ENCODE measurements around the gene RNF148. TPM values are rescaled to one million over a fixed set of nuclear protein-coding genes. Genes with fewer than 3 reads are reported as not detected.

The RNF148 gene
- total RNA-seq, 4 donors from 2014 or later, result 0.96 to 15.0 (median 1.5) TPM

- Histone ChIP-seq H3K27me3 (no peaks in the 10 kb centered on the region), H3K4me1 (no peaks in the 10 kb centered on the region), H3K36me3 (no peaks in the 10 kb centered on the region), H3K9me3 (no peaks in the 10 kb centered on the region), H3K27ac (no peak overlapping the region), H3K4me3 (no peak overlapping the region)
- 75 to 85% methylated on average over 1 to 2 of the region's 2 CpGs for WGBS, 2 donors (ENCODE audit: low coverage in 1 of 2)
- no peak for DNase-seq
- in situ Hi-C loops (cut with MboI; ENCODE audit: low pct_ligation_motif_present in 1 of 4, low pct_unique_long_range_greater_than_20kb in 1 of 4, low sequenced_read_pairs in 3 of 4) (no loop called here), intact Hi-C loops (cut with DNase I; ENCODE audit: low total_unique reads) (no loop called here)
- TF ChIP-seq POLR2A (IDR thresholded peaks at IDR 0.05) (no peak), POLR2AphosphoS5 (IDR thresholded peaks at IDR 0.05) (no peak), EP300 (IDR thresholded peaks at IDR 0.05; ENCODE audit: low read depth) (no peak)
- TF ChIP-seq, protein P1, sequence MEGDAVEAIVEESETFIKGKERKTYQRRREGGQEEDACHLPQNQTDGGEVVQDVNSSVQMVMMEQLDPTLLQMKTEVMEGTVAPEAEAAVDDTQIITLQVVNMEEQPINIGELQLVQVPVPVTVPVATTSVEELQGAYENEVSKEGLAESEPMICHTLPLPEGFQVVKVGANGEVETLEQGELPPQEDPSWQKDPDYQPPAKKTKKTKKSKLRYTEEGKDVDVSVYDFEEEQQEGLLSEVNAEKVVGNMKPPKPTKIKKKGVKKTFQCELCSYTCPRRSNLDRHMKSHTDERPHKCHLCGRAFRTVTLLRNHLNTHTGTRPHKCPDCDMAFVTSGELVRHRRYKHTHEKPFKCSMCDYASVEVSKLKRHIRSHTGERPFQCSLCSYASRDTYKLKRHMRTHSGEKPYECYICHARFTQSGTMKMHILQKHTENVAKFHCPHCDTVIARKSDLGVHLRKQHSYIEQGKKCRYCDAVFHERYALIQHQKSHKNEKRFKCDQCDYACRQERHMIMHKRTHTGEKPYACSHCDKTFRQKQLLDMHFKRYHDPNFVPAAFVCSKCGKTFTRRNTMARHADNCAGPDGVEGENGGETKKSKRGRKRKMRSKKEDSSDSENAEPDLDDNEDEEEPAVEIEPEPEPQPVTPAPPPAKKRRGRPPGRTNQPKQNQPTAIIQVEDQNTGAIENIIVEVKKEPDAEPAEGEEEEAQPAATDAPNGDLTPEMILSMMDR (IDR thresholded peaks at IDR 0.05), result no peak
Measured at GRCh38 chr7:122706836-122707235, 4.1 kb upstream of the RNF148 start.

DNA sequence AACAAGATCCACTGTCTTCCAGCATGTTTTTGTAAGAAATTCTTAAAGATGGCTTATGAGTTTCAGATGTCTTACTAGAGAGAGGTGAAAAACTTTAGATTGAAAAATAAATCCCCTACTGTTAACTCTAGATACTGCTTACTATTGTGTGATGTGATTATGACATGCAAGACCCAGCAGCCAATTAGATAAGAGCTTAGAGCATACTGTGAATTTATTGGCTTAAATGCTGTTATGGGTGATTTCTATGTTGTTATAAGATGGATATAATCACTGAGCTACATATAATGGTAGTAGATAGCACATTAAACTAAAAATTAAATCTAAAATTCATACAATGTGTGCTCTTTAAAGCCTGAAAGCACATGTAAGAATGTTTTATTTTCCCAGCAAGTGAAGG lies 3.7 kb downstream of the RNF148 start, which contains the start of gene RNF133:
Gene RNF133 (minus strand): TSS at position 101 of the 400 bp plus-strand sequence. CDS start 199 bp downstream, outside the sequence.
- Histone ChIP-seq H3K27ac (no peak within 1 kb of the TSS), H3K36me3 (no peaks in the 10 kb centered on the region), H3K9me3 (no peaks in the 10 kb centered on the region), H3K27me3 (no peaks in the 10 kb centered on the region), H3K4me1 (no peaks in the 10 kb centered on the region), H3K4me3 (no peak within 1 kb of the TSS)
- TF ChIP-seq, protein P1 (IDR thresholded peaks at IDR 0.05), result no peak
- no peak for TF ChIP-seq POLR2A (IDR thresholded peaks at IDR 0.05)
- no peak for TF ChIP-seq POLR2AphosphoS5 (IDR thresholded peaks at IDR 0.05)
- TF ChIP-seq EP300 (IDR thresholded peaks at IDR 0.05; ENCODE audit: low read depth), result no peak
- in situ Hi-C loops (cut with MboI; ENCODE audit: low pct_ligation_motif_present in 1 of 4, low pct_unique_long_range_greater_than_20kb in 1 of 4, low sequenced_read_pairs in 3 of 4), result loop anchor here in 1 of 4 donors (25.0 kb wide), 1 partner anchor 112 kb away; no protein-coding TSS in a partner anchor
- intact Hi-C loops (cut with DNase I; ENCODE audit: low total_unique reads), result no loop called here
- DNase-seq, result no peak

- no peak overlapping the region for H3K27ac ChIP-seq
- H3K27me3 ChIP-seq, result no peaks in the 10 kb centered on the region
- no peak for DNase-seq
- intact Hi-C loops (cut with DNase I; ENCODE audit: low total_unique reads) (no loop called here), in situ Hi-C loops (cut with MboI; ENCODE audit: low pct_ligation_motif_present in 1 of 4, low pct_unique_long_range_greater_than_20kb in 1 of 4, low sequenced_read_pairs in 3 of 4) (loop anchor here in 1 of 4 donors (25.0 kb wide), 1 partner anchor 109 kb away; no protein-coding TSS in a partner anchor)
- H3K36me3 ChIP-seq, result no peaks in the 10 kb centered on the region
- no peak for TF ChIP-seq EP300 (IDR thresholded peaks at IDR 0.05; ENCODE audit: low read depth)
- TF ChIP-seq, protein P1 (IDR thresholded peaks at IDR 0.05), result no peak
- no peak for TF ChIP-seq POLR2AphosphoS5 (IDR thresholded peaks at IDR 0.05)
- TF ChIP-seq POLR2A (IDR thresholded peaks at IDR 0.05), result no peak
- H3K4me3 ChIP-seq, result no peak overlapping the region
- WGBS, 2 donors (ENCODE audit: low coverage in 1 of 2), result 96 to 100% methylated on average over 1 of the region's 1 CpG
- H3K4me1 ChIP-seq, result no peaks in the 10 kb centered on the region
- H3K9me3 ChIP-seq, result no peaks in the 10 kb centered on the region
Measured at GRCh38 chr7:122695816-122696215, 6.9 kb downstream of the RNF148 start.

DNA sequence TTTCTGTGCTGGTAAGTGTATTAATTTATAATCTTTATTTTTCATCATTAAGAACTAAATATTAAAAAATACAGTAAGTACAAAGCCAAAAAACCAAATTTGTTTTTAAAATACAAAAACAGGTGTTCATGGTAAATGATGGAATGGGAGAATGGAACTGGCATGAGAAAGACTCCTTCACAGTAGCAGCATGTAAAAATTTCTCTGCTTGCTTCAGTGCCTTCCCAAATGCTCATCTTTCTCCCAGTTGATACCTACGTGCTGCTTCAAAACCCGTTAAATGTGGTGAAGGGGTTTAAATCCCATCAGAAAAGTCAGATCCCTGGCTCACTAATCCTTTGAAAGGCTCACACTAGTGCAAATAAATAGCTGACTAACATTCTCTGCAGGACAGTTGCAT lies 8.0 kb downstream of the RNF148 start:
- DNase-seq, result no peak
- no peaks in the 10 kb centered on the region for H3K4me1 ChIP-seq
- WGBS, 2 donors (ENCODE audit: low coverage in 1 of 2), result 89 to 92% methylated on average over 2 of the region's 2 CpGs
- no peak overlapping the region for H3K4me3 ChIP-seq
- TF ChIP-seq POLR2AphosphoS5 (IDR thresholded peaks at IDR 0.05), result no peak
- TF ChIP-seq EP300 (IDR thresholded peaks at IDR 0.05; ENCODE audit: low read depth), result no peak
- TF ChIP-seq POLR2A (IDR thresholded peaks at IDR 0.05), result no peak
- TF ChIP-seq, protein P1 (IDR thresholded peaks at IDR 0.05), result no peak
- H3K27me3 ChIP-seq, result no peaks in the 10 kb centered on the region
- no peak overlapping the region for H3K27ac ChIP-seq
- H3K9me3 ChIP-seq, result no peaks in the 10 kb centered on the region
- intact Hi-C loops (cut with DNase I; ENCODE audit: low total_unique reads), result no loop called here
- no peaks in the 10 kb centered on the region for H3K36me3 ChIP-seq
- in situ Hi-C loops (cut with MboI; ENCODE audit: low pct_ligation_motif_present in 1 of 4, low pct_unique_long_range_greater_than_20kb in 1 of 4, low sequenced_read_pairs in 3 of 4), result loop anchor here in 1 of 4 donors (25.0 kb wide), 1 partner anchor 107 kb away; no protein-coding TSS in a partner anchor
